Stimulated activated CD4-positive, alpha-beta T cell treated with anti-CD3 and anti-CD28 coated beads, Interleukin-2, amount 100 ng/mL, for 24 hours (primary cell): ENCODE measurements around the gene GGA1.

Source experiments
- DNase-seq, 2 donors: peaks; one replicate each; pipeline ENCODE4 v3.0.0-alpha.2; 2020

GGA1 gene

GRCh38 chr22:37632174-37633088 lies 23.8 kb downstream of the GGA1 start:
- DNase-seq: no peak

- DNase-seq: peak; percentile 35 to 38
Observed at GRCh38 chr22:37633089-37633624, 24.5 kb downstream of the GGA1 start.

- DNase-seq: peak; percentile 53 to 69
Observed at GRCh38 chr22:37633625-37634416, 25.2 kb downstream of the GGA1 start.

GRCh38 chr22:37634417-37634924 lies 25.8 kb downstream of the GGA1 start:
- peak in 1 of 2 donors; percentile 33 for DNase-seq

GRCh38 chr22:37635157-37635556 lies 26.5 kb downstream of the GGA1 start:
- DNase-seq: no peak

GRCh38 chr22:37636186-37636948 lies 27.7 kb downstream of the GGA1 start:
- DNase-seq: no peak

- DNase-seq: no peak
Observed at GRCh38 chr22:37636949-37637273, 28.3 kb downstream of the GGA1 start.

- DNase-seq: peak in 1 of 2 donors; percentile 30
Observed at GRCh38 chr22:37638391-37639069, 29.9 kb downstream of the GGA1 start.

- peak; percentile 65 to 75 for DNase-seq
Observed at GRCh38 chr22:37639070-37639760, 30.6 kb downstream of the GGA1 start, which contains the start of gene SH3BP1. TSS of gene SH3BP1 (plus strand) at chr22:37639669. CDS start at chr22:37639788, 119 bp downstream.

- DNase-seq: peak in 1 of 2 donors; percentile 49
Observed at GRCh38 chr22:37639771-37640590, 31.3 kb downstream of the GGA1 start.

GRCh38 chr22:37640591-37641560 lies 32.2 kb downstream of the GGA1 start:
- no peak for DNase-seq

- DNase-seq: no peak
Observed at GRCh38 chr22:37641561-37641949, 32.9 kb downstream of the GGA1 start.

GRCh38 chr22:37643225-37643847 lies 34.7 kb downstream of the GGA1 start:
- peak; percentile 95 to 96 for DNase-seq

- DNase-seq: no peak
Observed at GRCh38 chr22:37647317-37647716, 38.7 kb downstream of the GGA1 start.

GRCh38 chr22:37647928-37648327 lies 39.3 kb downstream of the GGA1 start:
- no peak for DNase-seq

GRCh38 chr22:37650463-37651136 lies 42.0 kb downstream of the GGA1 start:
- no peak for DNase-seq

GRCh38 chr22:37654563-37655251 lies 46.1 kb downstream of the GGA1 start:
- no peak for DNase-seq

- DNase-seq: no peak
Observed at GRCh38 chr22:37655252-37655563, 46.6 kb downstream of the GGA1 start.
